B cell (primary cell): Measurements from ENCODE around the gene CCL25.

ENCODE experiments used
- EZH2 ChIP-seq: IDR thresholded peaks from 2 replicates; pipeline ENCODE4 v1.6.1; 2012; ENCODE audit warnings: borderline replicate concordance, low read depth, mild to moderate bottlenecking, moderate library complexity, low read length; ENCODE audit not compliant: insufficient read depth, poor library complexity, severe bottlenecking
- TF ChIP-seq, protein P1 (sequence below): fragments of 200-600 bp; IDR thresholded peaks from one replicate; pipeline ENCODE4 v1.8.0; 2022; ENCODE audit warnings: antibody characterized with exemption, mild to moderate bottlenecking

DNA sequence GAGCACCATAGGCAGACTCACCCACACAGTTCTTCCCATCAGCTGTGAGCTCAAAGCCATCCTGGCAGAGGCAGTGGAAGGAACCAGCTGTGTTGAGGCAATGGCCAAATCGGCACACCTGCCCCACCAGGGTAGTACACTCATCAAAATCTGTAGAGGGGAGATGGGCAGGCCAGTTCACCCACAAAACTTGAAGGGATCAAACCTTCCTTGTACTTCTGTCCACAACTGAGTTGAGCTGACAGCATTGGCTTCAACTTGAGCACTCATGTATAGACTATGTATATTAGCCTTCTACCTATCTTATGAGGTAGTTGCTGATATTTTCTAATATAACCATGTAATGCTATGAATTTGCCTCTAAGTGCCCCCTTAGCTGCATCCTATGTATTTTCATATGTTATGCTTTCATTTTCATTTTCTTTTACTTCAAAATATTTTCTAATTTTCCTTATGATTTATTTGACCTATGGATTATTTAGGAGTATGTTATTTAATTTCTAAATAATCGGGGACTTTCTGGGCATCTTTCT is 42.9 kb downstream of the CCL25 start:
- TF ChIP-seq, protein P1, sequence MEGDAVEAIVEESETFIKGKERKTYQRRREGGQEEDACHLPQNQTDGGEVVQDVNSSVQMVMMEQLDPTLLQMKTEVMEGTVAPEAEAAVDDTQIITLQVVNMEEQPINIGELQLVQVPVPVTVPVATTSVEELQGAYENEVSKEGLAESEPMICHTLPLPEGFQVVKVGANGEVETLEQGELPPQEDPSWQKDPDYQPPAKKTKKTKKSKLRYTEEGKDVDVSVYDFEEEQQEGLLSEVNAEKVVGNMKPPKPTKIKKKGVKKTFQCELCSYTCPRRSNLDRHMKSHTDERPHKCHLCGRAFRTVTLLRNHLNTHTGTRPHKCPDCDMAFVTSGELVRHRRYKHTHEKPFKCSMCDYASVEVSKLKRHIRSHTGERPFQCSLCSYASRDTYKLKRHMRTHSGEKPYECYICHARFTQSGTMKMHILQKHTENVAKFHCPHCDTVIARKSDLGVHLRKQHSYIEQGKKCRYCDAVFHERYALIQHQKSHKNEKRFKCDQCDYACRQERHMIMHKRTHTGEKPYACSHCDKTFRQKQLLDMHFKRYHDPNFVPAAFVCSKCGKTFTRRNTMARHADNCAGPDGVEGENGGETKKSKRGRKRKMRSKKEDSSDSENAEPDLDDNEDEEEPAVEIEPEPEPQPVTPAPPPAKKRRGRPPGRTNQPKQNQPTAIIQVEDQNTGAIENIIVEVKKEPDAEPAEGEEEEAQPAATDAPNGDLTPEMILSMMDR, result no peak
- no peak for TF ChIP-seq EZH2
